B cell (primary cell): Measurements from ENCODE around the gene RARB.

Experiments used
- CTCF ChIP-seq: fragments of 200-600 bp; IDR thresholded peaks from one replicate; pipeline ENCODE4 v1.8.0; 2022; ENCODE audit warnings: antibody characterized with exemption, mild to moderate bottlenecking
- EZH2 ChIP-seq: IDR thresholded peaks from 2 replicates; pipeline ENCODE4 v1.6.1; 2012; ENCODE audit warnings: borderline replicate concordance, low read depth, mild to moderate bottlenecking, moderate library complexity, low read length; ENCODE audit not compliant: insufficient read depth, poor library complexity, severe bottlenecking

DNA sequence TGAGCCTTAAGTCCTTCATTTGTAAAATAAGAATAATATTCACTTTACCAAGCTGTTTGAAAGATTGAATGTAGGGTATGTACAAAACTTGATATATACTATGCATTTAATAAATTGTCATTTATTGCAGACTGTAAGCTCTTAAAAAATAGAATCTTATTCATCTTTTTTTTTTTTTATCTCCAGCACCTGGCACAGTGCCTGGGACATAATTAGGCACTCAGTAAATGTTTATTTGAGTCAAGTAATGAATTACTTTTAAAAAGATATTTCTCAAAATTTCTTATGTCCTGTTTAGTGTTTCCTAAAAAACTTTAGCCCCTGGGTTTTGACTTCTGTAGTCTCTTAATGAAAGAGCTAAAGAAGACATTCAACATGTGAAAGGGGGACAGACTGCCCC lies 164.9 kb downstream of the RARB start:
- TF ChIP-seq CTCF (no peak), EZH2 (no peak)
